HG03521 (cell line): ENCODE data around the gene RPH3AL.
"Not testable (repeated sequence)": the region's sequence is repeated elsewhere in the genome, so short reads cannot be mapped to it uniquely, and the experiment has no call there.

Experiments
- ATAC-seq: cut with Tn5 transposase; IDR thresholded peaks from one replicate; pipeline ENCODE4 v1.9.1; 2021; ENCODE audit warnings: mild to moderate bottlenecking, moderate library complexity; ENCODE audit not compliant: unreplicated experiment

Gene RPH3AL

DNA sequence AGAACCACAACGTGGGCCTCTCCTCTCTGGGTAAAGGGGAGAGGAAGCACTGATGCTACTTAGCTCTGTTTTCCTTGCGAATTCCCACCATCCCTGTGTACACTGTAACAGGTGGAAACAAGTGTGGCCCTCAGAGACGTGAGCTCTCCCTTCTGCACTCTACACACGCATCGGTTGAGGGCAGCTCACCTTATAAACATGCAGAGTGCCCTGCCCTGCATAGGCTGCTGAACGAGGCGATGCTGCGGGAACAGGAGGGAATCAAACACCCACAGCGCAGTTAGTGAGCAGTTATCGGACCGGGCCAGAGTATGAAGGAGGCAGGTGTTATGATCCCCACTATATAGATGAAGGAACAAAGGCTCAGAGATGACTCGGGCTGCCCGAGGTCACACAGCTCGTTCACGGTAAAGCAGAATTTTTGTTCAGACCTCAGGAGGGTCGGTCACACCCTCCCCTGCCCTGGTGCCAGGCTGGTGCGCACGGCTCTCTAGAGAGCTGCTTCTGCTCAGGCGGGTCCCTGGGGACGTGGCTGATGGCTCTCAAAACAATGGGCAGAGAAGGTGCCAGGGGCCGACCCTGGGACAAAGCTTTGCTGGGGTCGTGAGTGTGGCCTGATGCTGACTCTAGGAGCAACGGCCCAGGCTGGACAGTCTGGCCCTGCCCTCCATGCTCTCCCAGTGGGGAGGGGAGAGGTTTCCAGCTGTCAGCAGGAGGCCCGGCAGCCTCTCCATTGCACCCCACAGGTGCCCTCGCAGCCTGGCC lies 68.5 kb downstream of the RPH3AL start:
- no peak for ATAC-seq

DNA sequence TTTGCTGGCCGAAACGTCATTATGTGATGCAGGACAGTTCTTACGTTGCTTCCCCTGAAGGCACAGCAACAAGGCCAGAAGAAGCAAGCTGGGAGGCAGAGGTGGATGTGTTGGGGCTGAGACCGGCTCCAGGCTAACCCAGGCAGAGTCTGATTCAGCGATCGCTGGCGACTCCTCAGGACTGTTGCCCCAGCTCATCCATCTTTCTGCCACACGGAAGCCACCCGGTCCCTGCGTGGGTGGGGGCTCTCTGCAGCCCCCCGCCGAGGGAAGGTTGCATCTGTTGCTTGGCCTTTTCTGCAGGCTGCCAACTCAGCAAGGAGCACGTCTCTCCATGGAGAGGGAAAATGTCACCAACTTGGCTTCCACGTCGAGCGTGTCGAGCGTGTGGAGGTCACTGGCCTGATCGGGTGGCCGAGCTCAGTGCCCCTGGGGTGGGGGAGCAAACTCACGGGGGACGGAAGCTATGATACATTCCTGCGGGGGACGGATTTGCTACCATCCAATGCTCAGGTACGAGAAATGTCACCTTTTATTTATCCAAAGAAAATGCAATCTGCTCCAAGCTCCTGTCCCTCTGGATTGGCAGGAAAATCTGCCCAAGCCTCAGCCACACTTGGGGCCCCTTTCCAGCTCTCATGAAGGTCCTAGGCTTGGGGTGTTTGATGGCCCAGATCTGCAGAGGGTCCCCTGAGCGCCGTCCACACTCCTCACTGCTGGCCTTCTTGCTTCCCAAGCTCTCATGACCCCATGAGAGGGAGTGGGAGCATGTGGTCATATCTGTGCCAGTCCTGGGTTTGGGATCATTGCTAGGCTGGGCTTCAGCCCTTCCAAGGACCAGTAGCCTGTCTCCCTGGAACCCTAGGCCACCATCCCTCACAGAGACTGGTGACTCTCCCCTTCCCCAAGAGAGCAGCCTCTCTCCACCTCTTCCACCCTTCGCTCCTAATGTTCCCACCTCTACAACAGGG lies 69.4 kb downstream of the RPH3AL start:
- no peak for ATAC-seq

DNA sequence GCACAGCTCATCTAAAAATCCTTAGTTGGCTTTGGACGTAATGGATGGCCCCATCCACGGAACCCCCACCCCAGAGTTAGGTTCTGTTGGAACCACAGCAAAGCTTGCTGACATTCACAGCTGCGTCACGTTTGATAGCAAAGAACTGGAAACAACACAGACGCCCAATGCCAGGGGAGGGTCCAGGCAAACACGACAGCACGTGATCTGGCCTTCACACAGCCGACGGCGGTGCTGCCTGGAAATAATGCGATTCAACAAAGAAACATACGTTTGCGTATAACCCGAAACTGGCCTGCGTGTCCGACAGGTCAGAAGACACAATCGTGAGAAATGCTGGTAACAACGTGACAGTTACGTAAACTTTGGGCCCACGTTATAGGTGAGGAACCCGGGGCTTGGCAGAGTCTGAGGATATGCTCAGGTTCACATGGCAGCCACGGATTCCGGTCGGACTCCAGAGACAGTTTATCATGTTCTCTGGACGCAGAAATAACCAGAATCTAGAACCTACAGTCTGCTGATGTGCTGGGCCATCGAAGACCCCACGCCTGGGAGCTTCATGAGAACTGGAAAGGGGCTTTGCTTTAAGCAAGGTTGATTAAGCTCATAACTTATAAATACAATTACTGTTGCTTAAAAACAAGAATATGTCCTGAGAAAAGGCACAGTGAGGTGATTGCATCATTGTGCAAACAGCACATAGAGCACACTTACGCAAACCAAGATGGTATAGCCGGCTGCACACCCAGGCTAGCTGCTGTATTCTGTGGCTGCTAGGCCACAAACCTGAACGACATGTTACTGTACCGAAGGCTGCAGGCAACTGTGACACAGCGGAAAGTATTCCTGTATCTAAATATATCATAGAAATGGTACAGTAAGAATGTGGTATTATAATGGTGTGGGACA lies 70.4 kb downstream of the RPH3AL start:
- ATAC-seq = no peak

DNA sequence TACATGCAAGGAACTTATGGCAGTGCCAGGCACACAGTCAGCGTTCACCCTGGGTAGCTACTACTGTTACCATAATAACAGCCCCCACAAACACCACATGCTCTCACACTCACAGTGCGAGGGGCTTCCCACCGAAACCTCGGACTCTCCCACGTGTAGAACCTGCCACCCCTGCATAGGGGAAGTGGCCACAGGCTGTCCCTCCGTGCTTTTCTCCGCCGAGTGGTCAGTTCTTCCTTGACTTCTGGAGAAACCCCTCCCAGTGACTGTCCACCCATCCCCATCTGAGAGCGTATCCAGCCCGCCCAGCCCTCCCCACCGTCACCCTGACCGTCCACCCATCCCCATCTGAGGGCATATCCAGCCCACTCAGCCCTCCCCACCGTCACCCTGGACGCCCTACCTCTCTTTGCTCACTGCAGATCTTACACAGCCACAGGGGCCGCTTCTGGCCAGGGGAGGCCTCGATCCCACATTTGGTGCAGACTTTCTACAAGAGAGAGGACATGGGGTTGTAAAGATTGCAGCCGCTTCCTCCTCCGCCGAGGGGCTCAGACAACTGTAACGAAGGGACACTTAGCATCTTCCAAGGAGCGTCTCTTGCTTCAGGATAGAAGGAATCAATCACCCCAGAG lies 71.1 kb downstream of the RPH3AL start:
- ATAC-seq = no peak

DNA sequence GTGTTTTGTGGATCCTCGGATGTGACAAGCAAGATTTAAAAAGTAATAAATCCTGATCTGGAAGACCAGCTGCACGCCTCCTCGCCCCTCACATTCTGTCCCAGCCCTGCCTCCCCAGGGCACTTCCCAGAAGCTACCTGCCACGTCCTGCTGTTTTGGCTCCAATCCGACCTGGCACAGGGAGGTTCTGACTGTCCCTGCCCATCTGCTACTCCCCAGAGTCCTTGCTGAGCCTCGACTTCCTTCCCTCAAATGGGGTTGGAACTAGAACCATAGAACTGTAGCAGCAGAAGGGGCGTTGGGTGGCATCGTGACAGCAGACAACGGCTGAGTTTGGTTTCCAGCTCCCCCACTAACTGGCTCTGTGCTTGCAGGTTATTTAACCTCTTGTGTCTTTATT lies 71.7 kb downstream of the RPH3AL start:
- no peak for ATAC-seq

DNA sequence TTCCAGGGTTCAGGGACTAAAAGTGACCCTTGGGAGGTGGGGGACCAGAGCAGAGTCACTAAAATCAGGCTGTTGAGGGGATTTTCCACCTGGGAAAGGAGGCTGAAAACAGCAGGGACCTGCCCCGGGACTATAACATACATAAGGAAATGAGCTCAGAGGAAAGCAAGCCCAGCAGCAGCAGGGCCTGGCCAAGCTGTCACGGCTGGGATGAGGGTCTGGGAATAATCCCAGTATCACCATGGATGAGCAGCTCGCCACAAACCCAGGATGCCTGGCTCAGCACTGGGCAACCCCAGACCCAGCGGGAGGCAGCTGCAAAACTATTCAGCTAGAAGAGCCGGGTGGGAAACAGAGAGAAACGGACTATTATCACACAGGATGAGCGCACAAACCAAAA lies 72.4 kb downstream of the RPH3AL start:
- ATAC-seq = no peak

DNA sequence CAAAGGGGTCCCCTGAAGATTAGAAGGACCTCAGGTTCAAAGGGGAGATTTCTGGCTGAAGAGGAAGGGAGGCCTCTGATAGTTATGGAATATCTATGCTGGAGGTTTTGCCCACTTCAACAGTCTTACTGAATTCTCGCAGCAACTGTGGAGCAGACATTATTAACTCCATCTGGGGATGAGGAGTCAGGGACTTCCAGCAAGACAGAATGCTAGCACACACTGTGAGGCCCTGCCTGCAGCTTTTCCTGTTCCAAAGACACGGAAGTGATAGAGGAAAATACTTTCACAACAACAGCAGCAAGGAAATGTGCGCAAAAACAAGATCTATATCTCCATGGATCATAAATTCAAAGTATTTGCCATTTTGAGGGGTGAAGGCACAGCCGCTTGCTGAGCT lies 72.8 kb downstream of the RPH3AL start:
- ATAC-seq = no peak

DNA sequence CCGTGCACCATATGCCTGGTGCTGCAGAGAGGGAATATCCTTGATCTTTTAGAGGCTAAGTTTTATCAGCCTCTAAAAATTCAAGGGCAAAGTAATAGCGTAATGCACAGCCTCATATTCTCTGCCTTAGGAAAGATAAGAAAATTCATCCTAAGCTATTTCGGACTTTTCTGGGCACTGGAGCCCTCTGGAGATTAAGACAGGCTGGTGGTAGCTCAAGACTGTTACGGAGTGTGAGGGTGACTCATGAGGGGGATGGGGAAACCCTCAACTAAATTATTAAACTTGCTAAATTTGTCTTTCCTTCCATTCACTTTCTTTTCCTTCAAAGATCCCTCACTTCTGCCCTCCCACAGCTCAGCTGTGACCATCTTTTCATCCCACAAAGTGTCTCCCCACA lies 73.3 kb downstream of the RPH3AL start:
- ATAC-seq = no peak

DNA sequence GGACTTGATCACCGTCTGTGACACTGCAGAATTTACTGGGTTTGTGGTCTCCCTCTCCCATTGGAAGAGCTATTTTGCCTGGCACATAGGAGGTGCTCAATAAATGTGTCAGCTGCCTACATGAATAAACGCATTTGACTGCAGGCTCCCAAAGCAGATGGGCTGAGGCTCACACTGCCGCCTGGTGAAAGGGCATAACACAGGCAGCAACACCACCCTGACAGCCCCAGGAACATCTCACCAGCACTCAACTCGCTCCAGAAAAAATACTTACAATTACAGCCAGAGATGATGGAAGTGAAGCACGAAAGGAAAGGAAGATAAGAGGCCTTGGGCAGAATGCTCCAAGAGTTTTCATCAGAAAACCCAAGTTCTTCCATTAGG lies 73.9 kb downstream of the RPH3AL start:
- no peak for ATAC-seq

DNA sequence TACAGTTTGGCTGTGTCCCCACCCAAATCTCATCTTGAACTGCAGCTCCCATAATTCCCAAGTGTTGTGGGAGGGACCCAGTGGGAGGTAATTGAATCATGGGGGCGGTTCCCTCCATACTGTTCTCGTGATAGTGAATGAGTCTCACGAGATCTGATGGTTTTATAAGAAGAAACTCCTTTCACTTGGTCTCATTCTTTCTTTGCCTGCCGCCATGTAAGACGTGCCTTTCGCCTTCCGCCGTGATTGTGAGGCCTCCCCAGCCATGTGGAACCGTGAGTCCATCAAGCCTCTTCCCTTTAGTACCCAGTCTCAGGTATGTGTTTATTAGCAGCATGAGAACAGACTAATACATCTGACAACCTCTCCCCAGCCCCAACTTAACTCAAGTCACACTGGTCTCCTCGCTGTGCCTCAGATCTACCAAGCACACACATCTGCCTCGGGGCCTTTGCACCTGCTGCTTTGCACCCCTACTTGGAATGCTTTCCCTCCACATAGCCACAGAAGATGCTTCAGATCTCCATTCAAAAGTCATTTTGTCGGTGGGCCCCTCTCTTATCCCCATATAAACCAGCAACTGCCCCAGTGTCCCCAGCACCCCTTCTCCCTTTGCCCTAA lies 74.4 kb downstream of the RPH3AL start:
- ATAC-seq = no peak

DNA sequence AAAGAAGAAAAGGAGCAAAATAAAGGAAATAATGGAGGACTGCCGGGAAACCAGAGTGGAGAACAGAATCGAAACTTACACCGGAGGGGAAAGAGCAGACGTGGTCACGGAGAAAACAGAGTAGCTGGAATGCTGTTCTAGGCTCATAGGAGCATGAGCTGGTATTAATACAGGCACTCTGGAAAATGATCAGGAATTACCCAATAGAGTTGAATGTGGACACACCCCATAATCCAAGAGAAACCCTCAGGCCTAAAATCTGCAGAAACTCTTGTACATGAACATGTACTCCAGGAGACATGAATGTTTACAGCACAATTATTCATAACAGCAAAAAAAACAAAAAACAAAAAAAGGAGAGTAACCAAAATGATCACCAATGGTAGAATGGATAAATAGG lies 77.7 kb downstream of the RPH3AL start:
- ATAC-seq = no peak

DNA sequence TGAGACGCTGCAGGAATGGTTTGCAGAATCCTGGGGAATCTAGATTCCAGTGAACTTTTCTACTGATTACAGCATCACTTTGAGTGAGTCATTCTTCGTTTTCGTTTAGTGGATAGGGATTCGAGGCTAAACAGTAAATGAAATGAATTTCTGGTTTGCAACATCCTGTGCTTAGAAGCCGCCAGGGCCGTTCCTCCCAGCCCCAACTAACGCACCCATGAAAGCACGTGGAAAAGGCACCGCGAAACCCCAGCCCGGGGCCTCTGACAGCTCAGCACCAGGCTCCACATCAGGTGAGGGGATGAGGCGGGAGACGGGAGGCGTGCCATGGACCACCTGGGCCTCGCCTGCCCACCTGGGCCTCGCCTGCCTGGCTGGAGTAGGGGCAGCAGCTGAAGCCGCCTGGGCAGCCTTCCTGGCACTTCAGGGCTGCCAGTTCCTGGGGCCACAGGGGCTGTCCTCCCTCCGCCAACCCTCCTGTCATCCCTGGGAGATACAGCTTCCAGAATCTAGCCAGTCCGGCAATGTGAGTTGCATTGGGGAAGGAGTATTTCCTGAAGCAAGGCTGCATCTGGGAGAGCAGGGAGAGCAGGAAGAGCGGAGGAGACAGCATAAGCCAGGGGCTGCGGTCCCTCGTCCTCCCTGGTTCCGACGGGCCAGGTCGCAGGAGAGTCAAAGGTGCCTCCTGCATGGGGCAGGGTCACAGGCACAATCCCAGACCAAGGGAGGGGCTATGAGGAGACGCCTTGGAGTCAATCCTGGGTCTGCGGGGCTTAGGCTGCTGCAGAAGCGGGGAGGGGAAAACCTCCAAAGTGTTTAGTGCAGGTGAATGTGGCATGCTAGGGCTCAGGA lies 78.4 kb downstream of the RPH3AL start:
- ATAC-seq = no peak

DNA sequence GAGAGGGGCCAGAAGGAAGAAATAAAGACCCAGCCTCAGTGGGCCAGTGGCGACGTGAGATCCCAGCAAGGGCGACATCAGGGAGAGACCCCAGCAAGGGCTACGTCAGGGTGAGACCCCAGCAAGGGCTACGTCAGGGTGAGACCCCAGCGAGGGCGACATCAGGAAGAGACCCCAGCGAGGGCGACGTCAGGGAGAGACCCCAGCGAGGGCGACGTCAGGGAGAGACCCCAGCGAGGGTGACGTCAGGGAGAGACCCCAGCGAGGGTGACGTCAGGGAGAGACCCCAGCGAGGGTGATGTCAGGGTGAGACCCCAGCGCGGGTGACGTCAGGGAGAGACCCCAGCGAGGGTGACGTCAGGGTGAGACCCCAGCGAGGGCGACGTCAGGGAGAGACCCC lies 79.8 kb downstream of the RPH3AL start:
- ATAC-seq = not testable (repeated sequence)

DNA sequence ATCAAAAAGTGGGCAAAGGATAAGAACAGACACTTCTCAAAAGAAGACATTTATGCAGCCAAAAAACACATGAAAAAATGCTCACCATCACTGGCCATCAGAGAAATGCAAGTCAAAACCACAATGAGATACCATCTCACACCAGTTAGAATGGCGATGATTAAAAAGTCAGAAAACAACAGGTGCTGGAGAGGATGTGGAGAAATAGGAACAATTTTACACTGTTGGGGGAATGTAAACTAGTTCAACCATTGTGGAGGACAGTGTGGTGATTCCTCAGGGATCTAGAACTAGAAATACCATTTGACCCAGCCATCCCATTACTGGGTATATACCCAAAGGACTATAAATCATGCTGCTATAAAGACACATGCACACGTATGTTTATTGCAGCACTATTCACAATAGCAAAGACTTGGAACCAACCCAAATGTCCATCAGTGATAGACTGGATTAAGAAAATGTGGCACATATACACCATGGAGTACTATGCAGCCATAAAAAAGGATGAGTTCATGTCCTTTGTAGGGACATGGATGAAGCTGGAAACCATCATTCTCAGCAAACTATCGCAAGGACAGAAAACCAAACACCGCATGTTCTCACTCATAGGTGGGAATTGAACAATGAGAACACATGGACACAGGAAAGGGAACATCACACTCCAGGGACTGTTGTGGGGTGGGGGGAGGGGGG lies 80.5 kb downstream of the RPH3AL start:
- ATAC-seq = not testable (repeated sequence)

DNA sequence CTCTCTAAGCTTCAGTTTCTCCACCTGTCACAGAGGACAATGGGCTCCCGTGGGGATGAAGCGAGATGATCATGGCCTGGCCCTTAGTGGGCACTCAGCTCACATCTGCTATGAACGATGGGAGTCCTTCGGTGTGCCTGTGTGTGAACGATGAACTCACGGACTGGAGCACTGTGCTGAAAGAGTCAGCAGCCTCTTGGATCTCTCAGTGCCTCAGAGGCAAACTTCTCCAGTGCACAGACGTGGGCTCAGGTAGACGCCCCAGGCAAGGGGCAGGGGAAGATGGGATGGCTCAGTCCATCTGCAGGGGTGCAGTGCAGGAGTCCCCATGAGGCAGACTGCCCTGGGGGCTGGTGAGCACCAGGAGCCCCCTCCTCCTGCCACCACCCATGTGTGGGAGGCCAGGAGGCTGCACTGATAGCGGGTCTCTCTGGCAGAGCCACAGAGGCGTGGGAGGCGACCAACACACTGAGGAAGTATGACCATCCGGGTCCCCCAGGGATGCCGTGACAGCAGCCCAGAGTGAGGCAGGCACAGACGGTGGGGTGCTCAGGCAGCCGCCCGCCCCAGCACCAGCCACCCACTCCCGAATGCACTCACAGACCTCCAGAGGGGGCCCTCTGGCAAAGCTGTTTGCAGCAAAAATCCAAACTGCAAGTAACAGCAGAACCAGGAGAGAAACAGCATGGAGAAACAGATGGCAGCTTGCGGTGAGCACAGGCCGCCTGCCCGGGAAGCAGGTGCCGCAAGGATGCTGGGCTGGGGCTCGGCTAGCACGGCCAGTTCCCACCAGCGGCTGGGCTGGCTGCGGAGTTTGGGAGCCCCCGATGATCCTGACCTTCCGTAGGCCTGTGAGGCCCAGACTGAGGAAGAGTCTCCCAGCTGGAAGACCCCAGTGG lies 82.7 kb downstream of the RPH3AL start:
- no peak for ATAC-seq

DNA sequence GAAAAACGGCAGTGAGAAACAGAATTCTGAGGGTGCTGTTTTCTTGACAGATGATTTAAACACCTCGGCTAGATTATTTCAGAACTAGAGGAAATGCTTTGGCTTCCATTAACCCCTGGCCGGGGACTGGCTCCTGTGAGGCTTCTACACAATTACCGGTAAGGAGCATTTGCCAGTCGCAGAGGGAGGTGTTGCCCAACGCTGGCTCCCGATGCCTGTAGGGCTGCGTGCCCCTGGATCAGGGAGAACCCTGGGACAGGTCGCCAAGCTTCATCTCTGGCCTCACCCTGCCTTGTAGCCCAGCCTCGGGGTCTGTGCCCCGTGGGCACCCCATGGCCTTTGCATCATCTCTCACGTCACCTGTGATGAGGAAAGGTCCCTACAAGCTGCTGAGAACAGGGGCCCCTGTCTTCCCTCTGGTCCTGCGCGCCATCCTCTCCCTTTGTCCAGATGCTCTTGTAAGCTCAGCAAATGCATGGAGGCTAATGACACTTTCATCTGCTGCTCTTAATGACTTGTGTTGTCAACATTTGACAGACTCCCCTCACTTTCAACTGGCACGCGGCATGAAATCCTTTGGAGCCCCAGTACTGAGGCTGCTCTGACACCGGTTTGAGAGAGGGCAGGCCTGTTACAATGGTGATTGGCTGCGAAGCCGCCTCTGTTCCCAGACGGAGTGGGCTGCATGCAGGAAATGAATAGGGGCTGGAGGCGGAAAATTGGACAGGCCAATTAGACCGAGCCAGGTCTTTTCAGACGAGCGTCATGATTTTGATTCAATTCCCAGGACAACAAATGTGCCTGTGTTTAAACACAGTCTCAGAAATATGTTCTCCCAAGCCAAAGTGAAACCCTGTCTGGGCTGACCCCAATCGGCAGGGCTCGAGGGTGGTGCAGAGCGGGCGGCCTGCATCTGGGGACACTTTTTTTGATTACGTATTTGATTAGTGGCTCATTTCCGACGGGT lies 85.6 kb downstream of the RPH3AL start:
- ATAC-seq = no peak
